Vagina (tissue), 2 donors: ENCODE data around the gene LSM11. TPM values are rescaled to one million over a fixed set of nuclear protein-coding genes. Genes with fewer than 3 reads are reported as not detected.

Experiments
- DNase-seq, 2 donors: peaks; one replicate each; pipeline ENCODE4 v3.0.0-alpha.2; 2017; ENCODE audit errors: extremely low spot score in 2 of 2
- H3K27ac ChIP-seq: fragments of 200-600 bp; sonication (generic); one replicate; pipeline ENCODE4 v1.5.1; 2019
- H3K27me3 ChIP-seq: fragments of 200-600 bp; sonication (generic); one replicate; pipeline ENCODE4 v1.5.1; 2019
- H3K36me3 ChIP-seq, 2 donors: fragments of 200-600 bp; sonication (generic); one replicate each; pipeline ENCODE4 v1.5.1; 2017 to 2019
- H3K4me1 ChIP-seq: fragments of 200-600 bp; sonication (generic); one replicate; pipeline ENCODE4 v1.5.1; 2019
- H3K4me3 ChIP-seq, 2 donors: fragments of 200-600 bp; sonication (generic); 1 replicate in 1 of 2; 2 replicates in 1 of 2; pipeline ENCODE4 v1.5.1; 2016 to 2019
- H3K9me3 ChIP-seq: fragments of 200-600 bp; sonication (generic); one replicate; pipeline ENCODE4 v1.5.1; 2019
- POLR2A ChIP-seq, 2 donors: fragments of 450-650 bp; IDR thresholded peaks; one replicate each; pipeline ENCODE4 v1.6.1; 2017; ENCODE audit warnings: antibody characterized with exemption in 2 of 2, mild to moderate bottlenecking in 2 of 2, moderate library complexity in 2 of 2
- POLR2AphosphoS5 ChIP-seq, 2 donors: sonication (generic); formaldehyde crosslinking; IDR thresholded peaks; one replicate each; pipeline ENCODE4 v1.9.0; 2017; ENCODE audit warnings: antibody characterized with exemption in 2 of 2, mild to moderate bottlenecking in 2 of 2, low read depth in 1 of 2; ENCODE audit not compliant: insufficient read depth in 1 of 2
- intact Hi-C: fragments of 100-400 bp; cut with DNase I; formaldehyde crosslinking; loops from one replicate; pipeline ENCODE4 v1.15.1; 2023
- total RNA-seq: library from RNA; depleted of rRNA; stranded (reverse); fragments of >200 nt; gene quantifications from one replicate; pipeline ENCODE4 v1.2.3, GENCODE V29; 2016
- TF ChIP-seq, protein P1 (sequence below), 3 experiments: fragments of 450-650 bp in 2 of 3; fragments of 200-600 bp in 1 of 3; sonication (generic) in 1 of 3; IDR thresholded peaks; one replicate each; pipeline ENCODE4 v1.5.1; 2017 to 2019; ENCODE audit warnings: antibody characterized with exemption in 3 of 3, mild to moderate bottlenecking in 2 of 3, moderate library complexity in 2 of 3

The LSM11 gene
- total RNA-seq, 1 donor from 2014 or later: 3.9 TPM

DNA sequence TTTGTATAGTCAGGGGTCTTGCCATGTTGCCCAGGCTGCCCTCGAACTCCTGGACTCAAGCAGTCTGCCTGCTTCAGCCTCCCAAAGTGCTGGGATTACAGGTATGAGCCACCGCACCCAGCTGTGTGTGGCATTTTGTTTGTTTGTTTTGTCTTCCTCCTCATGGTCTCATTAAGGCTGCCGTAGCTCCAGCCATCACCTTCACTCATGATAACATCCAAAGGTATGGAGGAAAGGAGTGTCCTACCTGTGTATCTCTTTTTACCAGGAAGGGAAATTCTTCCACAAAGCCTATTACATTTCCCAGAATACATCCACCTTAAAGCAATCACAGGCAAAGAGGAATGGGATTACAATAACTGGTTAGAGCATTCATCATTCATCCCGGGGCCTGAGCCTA is 27.2 kb downstream of the LSM11 start:
- Histone ChIP-seq H3K9me3 (no peaks in the 10 kb centered on the region), H3K36me3 (no peaks in the 10 kb centered on the region), H3K4me1 (no peaks in the 10 kb centered on the region), H3K4me3 (no peak overlapping the region), H3K27me3 (no peaks in the 10 kb centered on the region), H3K27ac (no peak overlapping the region)
- no peak for DNase-seq
- TF ChIP-seq POLR2A (IDR thresholded peaks at IDR 0.05) (no peak), POLR2AphosphoS5 (IDR thresholded peaks at IDR 0.05; ENCODE audit: insufficient read depth in 1 of 2, low read depth in 1 of 2) (no peak)
- TF ChIP-seq, protein P1, sequence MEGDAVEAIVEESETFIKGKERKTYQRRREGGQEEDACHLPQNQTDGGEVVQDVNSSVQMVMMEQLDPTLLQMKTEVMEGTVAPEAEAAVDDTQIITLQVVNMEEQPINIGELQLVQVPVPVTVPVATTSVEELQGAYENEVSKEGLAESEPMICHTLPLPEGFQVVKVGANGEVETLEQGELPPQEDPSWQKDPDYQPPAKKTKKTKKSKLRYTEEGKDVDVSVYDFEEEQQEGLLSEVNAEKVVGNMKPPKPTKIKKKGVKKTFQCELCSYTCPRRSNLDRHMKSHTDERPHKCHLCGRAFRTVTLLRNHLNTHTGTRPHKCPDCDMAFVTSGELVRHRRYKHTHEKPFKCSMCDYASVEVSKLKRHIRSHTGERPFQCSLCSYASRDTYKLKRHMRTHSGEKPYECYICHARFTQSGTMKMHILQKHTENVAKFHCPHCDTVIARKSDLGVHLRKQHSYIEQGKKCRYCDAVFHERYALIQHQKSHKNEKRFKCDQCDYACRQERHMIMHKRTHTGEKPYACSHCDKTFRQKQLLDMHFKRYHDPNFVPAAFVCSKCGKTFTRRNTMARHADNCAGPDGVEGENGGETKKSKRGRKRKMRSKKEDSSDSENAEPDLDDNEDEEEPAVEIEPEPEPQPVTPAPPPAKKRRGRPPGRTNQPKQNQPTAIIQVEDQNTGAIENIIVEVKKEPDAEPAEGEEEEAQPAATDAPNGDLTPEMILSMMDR (IDR thresholded peaks at IDR 0.05): no peak
- intact Hi-C loops: no loop called here

DNA sequence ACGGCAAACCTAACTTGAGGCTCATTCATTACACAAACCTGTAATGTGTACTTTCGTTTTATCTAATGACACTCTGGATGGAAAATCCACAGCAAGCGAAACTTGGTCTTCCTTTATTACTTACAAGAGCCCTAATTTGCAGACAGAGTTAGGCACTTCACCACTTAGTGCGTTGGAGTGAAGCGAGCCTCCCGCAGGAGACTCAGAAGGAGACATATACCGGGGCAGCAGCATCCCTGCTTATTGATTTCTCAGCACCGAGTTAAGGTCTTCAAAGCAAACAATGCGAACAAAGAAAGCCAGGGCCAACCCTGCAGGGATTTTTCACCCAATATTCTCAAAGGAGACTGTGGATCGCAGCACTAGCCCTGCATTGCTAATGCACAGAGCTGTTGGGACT is 28.6 kb downstream of the LSM11 start:
- intact Hi-C loops: no loop called here
- no peak overlapping the region for H3K27ac ChIP-seq
- no peaks in the 10 kb centered on the region for H3K4me1 ChIP-seq
- DNase-seq: no peak
- no peak for TF ChIP-seq POLR2AphosphoS5 (IDR thresholded peaks at IDR 0.05; ENCODE audit: insufficient read depth in 1 of 2, low read depth in 1 of 2)
- TF ChIP-seq POLR2A (IDR thresholded peaks at IDR 0.05): no peak
- TF ChIP-seq, protein P1 (IDR thresholded peaks at IDR 0.05): no peak
- no peak overlapping the region for H3K4me3 ChIP-seq
- H3K36me3 ChIP-seq: no peaks in the 10 kb centered on the region
- H3K9me3 ChIP-seq: no peaks in the 10 kb centered on the region
- no peaks in the 10 kb centered on the region for H3K27me3 ChIP-seq

DNA sequence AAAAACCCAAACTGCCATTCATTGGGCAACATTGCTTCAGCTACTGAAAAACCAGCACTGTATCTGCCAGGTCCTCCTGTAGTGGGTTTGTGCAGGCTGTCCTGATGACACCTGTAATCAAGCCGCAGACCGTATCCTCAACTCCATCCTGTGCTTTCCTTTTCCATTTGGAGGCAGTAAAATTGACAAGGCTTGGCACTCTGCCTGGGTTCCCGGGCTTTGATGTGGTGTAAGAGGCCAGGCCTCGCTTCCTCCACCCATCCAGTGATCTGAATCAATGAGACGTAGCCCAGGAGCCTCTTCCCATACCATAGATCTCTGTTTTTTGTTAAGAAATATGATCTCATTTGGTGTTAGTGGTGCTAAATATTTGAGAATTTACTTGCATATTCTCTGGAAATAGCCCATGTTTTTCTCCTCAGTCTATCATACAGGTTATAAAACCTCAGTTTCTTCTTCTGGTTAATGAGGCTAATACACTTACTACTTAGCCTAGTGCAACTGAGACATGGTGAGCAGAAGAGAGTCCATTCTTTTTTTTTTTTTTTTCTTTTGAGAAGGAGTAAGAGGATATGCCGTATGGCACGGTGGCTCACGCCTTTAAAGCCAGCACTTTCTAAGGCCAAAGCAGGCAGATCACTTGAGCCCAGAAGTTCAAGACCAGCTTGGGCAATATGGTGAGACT is 34.8 kb downstream of the LSM11 start:
- no peaks in the 10 kb centered on the region for H3K27me3 ChIP-seq
- H3K9me3 ChIP-seq: no peaks in the 10 kb centered on the region
- no peak for DNase-seq
- intact Hi-C loops: no loop called here
- H3K4me3 ChIP-seq: no peak overlapping the region
- no peaks in the 10 kb centered on the region for H3K36me3 ChIP-seq
- TF ChIP-seq, protein P1 (IDR thresholded peaks at IDR 0.05): no peak
- no peak for TF ChIP-seq POLR2A (IDR thresholded peaks at IDR 0.05)
- no peak for TF ChIP-seq POLR2AphosphoS5 (IDR thresholded peaks at IDR 0.05; ENCODE audit: insufficient read depth in 1 of 2, low read depth in 1 of 2)
- no peak overlapping the region for H3K27ac ChIP-seq
- no peaks in the 10 kb centered on the region for H3K4me1 ChIP-seq

DNA sequence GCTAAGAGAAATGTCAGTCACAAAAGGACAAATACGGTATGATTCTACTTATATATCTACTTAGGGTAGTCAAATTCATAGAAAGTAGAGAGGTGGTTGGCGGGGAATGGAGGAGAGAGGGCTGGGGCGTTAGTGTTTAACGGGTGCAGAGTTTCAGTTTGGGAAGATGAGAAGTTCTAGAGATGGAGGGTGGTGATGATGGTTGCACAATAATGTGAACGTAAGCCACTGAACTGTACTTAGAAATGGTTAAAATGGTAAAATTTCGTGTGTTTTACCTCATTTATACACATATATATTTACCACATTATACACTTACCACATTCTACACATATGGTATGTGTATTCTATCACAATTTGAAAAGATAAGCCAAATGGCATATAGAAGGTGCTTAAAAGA is 35.7 kb downstream of the LSM11 start:
- DNase-seq: no peak
- intact Hi-C loops: no loop called here
- Histone ChIP-seq H3K4me3 (no peak overlapping the region), H3K27ac (no peak overlapping the region), H3K36me3 (no peaks in the 10 kb centered on the region), H3K9me3 (no peaks in the 10 kb centered on the region), H3K27me3 (no peaks in the 10 kb centered on the region), H3K4me1 (no peaks in the 10 kb centered on the region)
- TF ChIP-seq, protein P1 (IDR thresholded peaks at IDR 0.05): no peak
- TF ChIP-seq POLR2A (IDR thresholded peaks at IDR 0.05) (no peak), POLR2AphosphoS5 (IDR thresholded peaks at IDR 0.05; ENCODE audit: insufficient read depth in 1 of 2, low read depth in 1 of 2) (no peak)

DNA sequence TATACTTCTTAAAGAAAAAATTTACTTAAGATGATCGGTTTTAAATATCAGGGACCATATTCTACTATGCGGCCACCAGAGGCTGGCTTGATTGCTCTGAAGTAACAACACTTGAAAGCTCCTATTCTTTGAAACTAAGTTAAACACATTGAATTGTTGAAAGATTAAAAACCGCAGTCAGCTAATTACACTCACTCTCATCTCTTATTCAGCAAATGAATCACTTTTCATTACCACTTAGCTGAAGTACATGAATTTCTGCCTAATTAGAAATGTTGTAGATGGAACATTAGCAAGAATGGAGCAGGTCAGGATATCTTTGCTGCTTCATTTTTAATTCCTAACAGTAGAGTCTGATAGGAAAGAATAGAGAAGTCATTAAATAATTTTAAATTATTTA is 42.3 kb downstream of the LSM11 start:
- Histone ChIP-seq H3K27me3 (no peaks in the 10 kb centered on the region), H3K4me3 (no peak overlapping the region), H3K27ac (no peak overlapping the region), H3K36me3 (peaks cover 0 to 16% of the 10 kb centered on the region in 2 donors), H3K4me1 (no peaks in the 10 kb centered on the region), H3K9me3 (no peaks in the 10 kb centered on the region)
- DNase-seq: no peak
- TF ChIP-seq, protein P1 (IDR thresholded peaks at IDR 0.05): no peak
- TF ChIP-seq POLR2A (IDR thresholded peaks at IDR 0.05) (no peak), POLR2AphosphoS5 (IDR thresholded peaks at IDR 0.05; ENCODE audit: insufficient read depth in 1 of 2, low read depth in 1 of 2) (no peak)
- intact Hi-C loops: no loop called here
